ENCODE data around the gene CADM4. TPM values are rescaled to one million over a fixed set of nuclear protein-coding genes. Genes with fewer than 3 reads are reported as not detected.

CADM4 gene
- total and polyA plus RNA-seq, 9 of the 15 experiments (the other 6 are each of a cell fraction or from before 2014, with no cell fraction given): 0.03 to 4.6 (median 1.3) TPM

DNA sequence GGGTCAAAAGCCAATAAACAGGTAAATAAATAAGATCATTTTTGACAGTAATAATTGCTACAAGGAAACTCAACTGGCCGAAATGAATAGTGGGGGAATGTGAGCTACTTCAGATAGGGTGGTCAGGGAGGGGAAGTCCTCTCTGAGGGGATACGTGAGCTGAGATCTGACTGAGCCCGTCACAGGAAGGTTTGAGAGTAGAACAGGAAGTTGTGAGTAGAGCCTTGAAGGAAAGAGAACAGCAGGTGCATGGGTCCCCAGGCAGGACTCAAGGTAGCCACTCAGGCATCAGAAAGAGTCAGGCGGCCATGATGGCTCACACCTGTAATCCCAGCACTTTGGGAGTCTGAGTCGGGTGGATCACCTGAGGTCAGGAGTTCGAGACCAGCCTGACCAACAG is 50.0 kb downstream of the CADM4 start:
- H3K4me2 ChIP-seq (ENCODE audit: insufficient read depth, low read length): no peak overlapping the region
- H3K9me1 ChIP-seq (ENCODE audit: control insufficient read depth, insufficient read depth, low read length): no peaks in the 10 kb centered on the region
- ChIA-PET POLR2A (interaction anchor here (1.7 kb wide), 1 partner anchor 22 kb away, joined by 3 read pairs; no protein-coding TSS in a partner anchor), CTCF (ENCODE audit: low intra/inter-chr PET ratio) (no interaction called here)
- H2AFZ ChIP-seq (ENCODE audit: low read depth, low read length): no peak overlapping the region
- BruUV-seq (replicated peaks): no TSS peak
- intact Hi-C loops (cut with micrococcal nuclease): no loop called here
- H3K27ac ChIP-seq (ENCODE audit: extremely low read depth, low read depth, low read length): no peak overlapping the region
- no peaks in the 10 kb centered on the region for H4K20me1 ChIP-seq (replicated peaks; ENCODE audit: control insufficient read depth, insufficient read depth, low read length)
- H3K9ac ChIP-seq (ENCODE audit: insufficient read depth in 1 of 2, low read depth in 2 of 2, low read length in 2 of 2): no peak overlapping the region
- peaks cover 5% of the 10 kb centered on the region; the same call in 2 of the 3 replicates for H3K79me2 ChIP-seq (ENCODE audit: control insufficient read depth, insufficient read depth, low read length)
- H3K4me3 ChIP-seq: no peak overlapping the region
- no peak for ATAC-seq
- H3K36me3 ChIP-seq (ENCODE audit: control insufficient read depth, insufficient read depth, low read length): peaks cover 25% of the 10 kb centered on the region; the same call in 2 of the 3 replicates
- in situ Hi-C loops (cut with MboI): no loop called here
- no peak for FAIRE-seq
- TF ChIP-seq ZNF3 (CRISPR knock-in tag; IDR thresholded peaks at IDR 0.05) (no peak), LEF1 (IDR thresholded peaks at IDR 0.05) (no peak), KDM1A (IDR thresholded peaks at IDR 0.05) (no peak), ZEB2 (IDR thresholded peaks at IDR 0.05) (no peak), NCOA2 (IDR thresholded peaks at IDR 0.05; ENCODE audit: partially characterized antibody in 2 of 2) (no peak), CREB1 (IDR thresholded peaks at IDR 0.05) (no peak), CREB1 (CRISPR knock-in tag; IDR thresholded peaks at IDR 0.05) (no peak), NFIC (IDR thresholded peaks at IDR 0.05) (no peak), ZNF263 (CRISPR knock-in tag; IDR thresholded peaks at IDR 0.05; ENCODE audit: borderline replicate concordance) (no peak), MAZ (CRISPR knock-in tag; conservative IDR thresholded peaks at IDR 0.05 in 1 of 2, IDR thresholded peaks at IDR 0.05 in 1 of 2) (no peak), MCM5 (IDR thresholded peaks at IDR 0.05; ENCODE audit: low read depth) (no peak), BRF1 (IDR thresholded peaks at IDR 0.05; ENCODE audit: borderline replicate concordance, extremely low read depth, insufficient read length) (no peak), MCM2 (IDR thresholded peaks at IDR 0.05; ENCODE audit: low read depth) (no peak), HNRNPK (IDR thresholded peaks at IDR 0.05; ENCODE audit: low read depth, low read length, poor library complexity, severe bottlenecking) (no peak), CSDE1 (IDR thresholded peaks at IDR 0.05) (no peak)
- TF ChIP-seq, protein P1, sequence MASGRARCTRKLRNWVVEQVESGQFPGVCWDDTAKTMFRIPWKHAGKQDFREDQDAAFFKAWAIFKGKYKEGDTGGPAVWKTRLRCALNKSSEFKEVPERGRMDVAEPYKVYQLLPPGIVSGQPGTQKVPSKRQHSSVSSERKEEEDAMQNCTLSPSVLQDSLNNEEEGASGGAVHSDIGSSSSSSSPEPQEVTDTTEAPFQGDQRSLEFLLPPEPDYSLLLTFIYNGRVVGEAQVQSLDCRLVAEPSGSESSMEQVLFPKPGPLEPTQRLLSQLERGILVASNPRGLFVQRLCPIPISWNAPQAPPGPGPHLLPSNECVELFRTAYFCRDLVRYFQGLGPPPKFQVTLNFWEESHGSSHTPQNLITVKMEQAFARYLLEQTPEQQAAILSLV (tag; IDR thresholded peaks at IDR 0.05): no peak
- TF ChIP-seq, protein P2, sequence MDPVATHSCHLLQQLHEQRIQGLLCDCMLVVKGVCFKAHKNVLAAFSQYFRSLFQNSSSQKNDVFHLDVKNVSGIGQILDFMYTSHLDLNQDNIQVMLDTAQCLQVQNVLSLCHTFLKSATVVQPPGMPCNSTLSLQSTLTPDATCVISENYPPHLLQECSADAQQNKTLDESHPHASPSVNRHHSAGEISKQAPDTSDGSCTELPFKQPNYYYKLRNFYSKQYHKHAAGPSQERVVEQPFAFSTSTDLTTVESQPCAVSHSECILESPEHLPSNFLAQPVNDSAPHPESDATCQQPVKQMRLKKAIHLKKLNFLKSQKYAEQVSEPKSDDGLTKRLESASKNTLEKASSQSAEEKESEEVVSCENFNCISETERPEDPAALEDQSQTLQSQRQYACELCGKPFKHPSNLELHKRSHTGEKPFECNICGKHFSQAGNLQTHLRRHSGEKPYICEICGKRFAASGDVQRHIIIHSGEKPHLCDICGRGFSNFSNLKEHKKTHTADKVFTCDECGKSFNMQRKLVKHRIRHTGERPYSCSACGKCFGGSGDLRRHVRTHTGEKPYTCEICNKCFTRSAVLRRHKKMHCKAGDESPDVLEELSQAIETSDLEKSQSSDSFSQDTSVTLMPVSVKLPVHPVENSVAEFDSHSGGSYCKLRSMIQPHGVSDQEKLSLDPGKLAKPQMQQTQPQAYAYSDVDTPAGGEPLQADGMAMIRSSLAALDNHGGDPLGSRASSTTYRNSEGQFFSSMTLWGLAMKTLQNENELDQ (CRISPR knock-in tag; IDR thresholded peaks at IDR 0.05; ENCODE audit: borderline replicate concordance): no peak
- H3K27me3 ChIP-seq (ENCODE audit: control insufficient read depth in 2 of 2, insufficient read depth in 2 of 2, low read length in 2 of 2): no peaks in the 10 kb centered on the region
- WGBS (ENCODE audit: insufficient coverage, low coverage, missing lambda C conversion rate): 46% methylated on average over 6 of the region's 6 CpGs
- peaks cover 0 to 19% of the 10 kb centered on the region in 2 experiments; a peak in 2 of 5 replicates for H3K4me1 ChIP-seq (replicated peaks in 1 of 2; ENCODE audit: control insufficient read depth in 2 of 2, insufficient read depth in 2 of 2, low read length in 2 of 2)
- no peak for DNase-seq (ENCODE audit: extremely low read depth in 1 of 4, low spot score in 3 of 4)
- H3K9me3 ChIP-seq (replicated peaks; ENCODE audit: control insufficient read depth, insufficient read depth, low read depth, low read length): no peaks in the 10 kb centered on the region
